ENCODE results near the gene HNRNPUL1. TPM values are rescaled to one million over a fixed set of nuclear protein-coding genes. Genes with fewer than 3 reads are reported as not detected.
A peak's percentile ranks its signal among the peaks of the same experiment; 100 is the strongest.

Gene HNRNPUL1
- 100 to 1,000 TPM; 286 to 496 TPM for total RNA-seq

- ATAC-seq (peak; percentile 69 to 72), DNase-seq (ENCODE audit: low spot score in 2 of 2) (peak; percentile 100)
- Mint-ChIP-seq H3K9me3 (no peaks in the 10 kb centered on the region), H3K36me3 (peaks cover 34 to 44% of the 10 kb centered on the region in 2 donors), H3K27ac (peak within 1 kb of the TSS; percentile 100)
These were observed at the start of gene HNRNPUL1 for GRCh38 chr19:41263850-41264580. TSS of gene HNRNPUL1 (plus strand) at chr19:41264372. CDS start at chr19:41264504, 132 bp downstream.

- ATAC-seq (no peak), DNase-seq (ENCODE audit: low spot score in 2 of 2) (no peak)
- Mint-ChIP-seq H3K9me3 (no peaks in the 10 kb centered on the region), H3K27ac (no peak overlapping the region), H3K36me3 (no peaks in the 10 kb centered on the region)
These were observed 46.4 kb upstream of the HNRNPUL1 start for GRCh38 chr19:41217741-41218140.

- ATAC-seq = no peak
- H3K27ac Mint-ChIP-seq = no peak overlapping the region
- no peaks in the 10 kb centered on the region for H3K9me3 Mint-ChIP-seq
- no peak for DNase-seq (ENCODE audit: low spot score in 2 of 2)
- H3K36me3 Mint-ChIP-seq = no peaks in the 10 kb centered on the region
These were observed 45.9 kb upstream of the HNRNPUL1 start for GRCh38 chr19:41218249-41218614.

GRCh38 chr19:41218615-41219507 is 45.3 kb upstream of the HNRNPUL1 start, which contains the start of gene AXL:
TSS of gene AXL (plus strand) at chr19:41219223. CDS start at chr19:41219393, 170 bp downstream.
- ATAC-seq (no peak), DNase-seq (ENCODE audit: low spot score in 2 of 2) (no peak)
- no peaks in the 10 kb centered on the region for H3K36me3 Mint-ChIP-seq
- no peaks in the 10 kb centered on the region for H3K9me3 Mint-ChIP-seq
- peak within 1 kb of the TSS; percentile 34 to 74 for H3K27ac Mint-ChIP-seq

- H3K9me3 Mint-ChIP-seq = no peaks in the 10 kb centered on the region
- DNase-seq (ENCODE audit: low spot score in 2 of 2) = no peak
- peak overlapping the region; percentile 34 to 74 for H3K27ac Mint-ChIP-seq
- no peak for ATAC-seq
- no peaks in the 10 kb centered on the region for H3K36me3 Mint-ChIP-seq
These were observed 44.1 kb upstream of the HNRNPUL1 start for GRCh38 chr19:41219924-41220567.

- H3K9me3 Mint-ChIP-seq = no peaks in the 10 kb centered on the region
- no peak overlapping the region for H3K27ac Mint-ChIP-seq
- no peak for ATAC-seq
- H3K36me3 Mint-ChIP-seq = no peaks in the 10 kb centered on the region
- DNase-seq (ENCODE audit: low spot score in 2 of 2) = no peak
These were observed 43.4 kb upstream of the HNRNPUL1 start for GRCh38 chr19:41220811-41221210.

GRCh38 chr19:41221514-41222205 is 42.5 kb upstream of the HNRNPUL1 start:
- peak overlapping the region in 1 of 2 donors; percentile 15 for H3K27ac Mint-ChIP-seq
- H3K36me3 Mint-ChIP-seq = no peaks in the 10 kb centered on the region

GRCh38 chr19:41222240-41222639 is 41.9 kb upstream of the HNRNPUL1 start:
- no peak for DNase-seq (ENCODE audit: low spot score in 2 of 2)
- ATAC-seq = no peak
- Mint-ChIP-seq H3K9me3 (no peaks in the 10 kb centered on the region), H3K27ac (peak overlapping the region in 1 of 2 donors; percentile 15), H3K36me3 (no peaks in the 10 kb centered on the region)

More at GRCh38 chr19:41221514-41222205, 42.5 kb upstream of the HNRNPUL1 start:
- no peaks in the 10 kb centered on the region for H3K9me3 Mint-ChIP-seq
- DNase-seq (ENCODE audit: low spot score in 2 of 2) (no peak), ATAC-seq (no peak)

GRCh38 chr19:41223431-41224234 is 40.5 kb upstream of the HNRNPUL1 start:
- no peaks in the 10 kb centered on the region for H3K36me3 Mint-ChIP-seq
- no peaks in the 10 kb centered on the region for H3K9me3 Mint-ChIP-seq

GRCh38 chr19:41224632-41225031 is 39.5 kb upstream of the HNRNPUL1 start:
- Mint-ChIP-seq H3K9me3 (no peaks in the 10 kb centered on the region), H3K27ac (peak overlapping the region in 1 of 2 donors; percentile 55), H3K36me3 (no peaks in the 10 kb centered on the region)
- DNase-seq (ENCODE audit: low spot score in 2 of 2) (no peak), ATAC-seq (no peak)

More at GRCh38 chr19:41223431-41224234, 40.5 kb upstream of the HNRNPUL1 start:
- DNase-seq (ENCODE audit: low spot score in 2 of 2) = no peak
- H3K27ac Mint-ChIP-seq = peak overlapping the region in 1 of 2 donors; percentile 15
- no peak for ATAC-seq

- Mint-ChIP-seq H3K27ac (peak overlapping the region; percentile 23 to 55), H3K9me3 (no peaks in the 10 kb centered on the region), H3K36me3 (no peaks in the 10 kb centered on the region)
- ATAC-seq (peak; percentile 78 to 84), DNase-seq (ENCODE audit: low spot score in 2 of 2) (peak in 1 of 2 donors; percentile 41)
These were observed 38.7 kb upstream of the HNRNPUL1 start for GRCh38 chr19:41225238-41226052.

- Mint-ChIP-seq H3K36me3 (no peaks in the 10 kb centered on the region), H3K9me3 (no peaks in the 10 kb centered on the region), H3K27ac (peak overlapping the region; percentile 55 to 89)
- DNase-seq (ENCODE audit: low spot score in 2 of 2) (peak; percentile 46 to 68), ATAC-seq (peak; percentile 34 to 63)
These were observed 37.9 kb upstream of the HNRNPUL1 start for GRCh38 chr19:41226053-41226873.

- DNase-seq (ENCODE audit: low spot score in 2 of 2) (no peak), ATAC-seq (peak in 1 of 2 donors; percentile 47)
- peak overlapping the region; percentile 25 to 84 for H3K27ac Mint-ChIP-seq
- H3K9me3 Mint-ChIP-seq = no peaks in the 10 kb centered on the region
- H3K36me3 Mint-ChIP-seq = no peaks in the 10 kb centered on the region
These were observed 37.2 kb upstream of the HNRNPUL1 start for GRCh38 chr19:41226874-41227390.

- no peak for ATAC-seq
- H3K36me3 Mint-ChIP-seq = no peaks in the 10 kb centered on the region
- DNase-seq (ENCODE audit: low spot score in 2 of 2) = no peak
- no peaks in the 10 kb centered on the region for H3K9me3 Mint-ChIP-seq
- H3K27ac Mint-ChIP-seq = no peak overlapping the region
These were observed 35.7 kb upstream of the HNRNPUL1 start for GRCh38 chr19:41228486-41228885.
